HCT116 (cell line): Measurements from ENCODE around the gene DEF6. TPM values are rescaled to one million over a fixed set of nuclear protein-coding genes. Genes with fewer than 3 reads are reported as not detected.

Experiments used
- ATAC-seq: fragments of 200-7000 bp; cut with Tn5 transposase; 2 replicates; pipeline ENCODE4 v1.9.1; 2020; ENCODE audit warnings: mild to moderate bottlenecking, moderate library complexity
- BruUV-seq: library from RNA; stranded (reverse); fragments of 400-500 nt; replicated peaks from 2 replicates; lab custom pipeline; 2021; lab: Mats Ljungman, UMichigan
- CTCF ChIA-PET: fragments of 300-600 bp; sonication (Branson Sonifier 250); formaldehyde crosslinking; loops from one replicate; lab custom pipeline; 2021; ENCODE audit warnings: antibody characterized with exemption; lab: Charles Lee
- POLR2A ChIA-PET: fragments of 300-600, 350-600 bp; sonication (Branson Sonifier 250); formaldehyde crosslinking; loops from one replicate; lab custom pipeline; 2021; ENCODE audit warnings: antibody characterized with exemption; lab: Charles Lee
- RAD21 ChIA-PET, 2 experiments: fragments of 300-600 bp; sonication (Branson Sonifier 250); formaldehyde crosslinking; loops; one replicate each; lab custom pipeline; 2023; ENCODE audit warnings: low total read pairs in 2 of 2; ENCODE audit not compliant: uncharacterized antibody in 2 of 2, unreplicated experiment in 2 of 2, low non-redundant PET in 1 of 2; lab: Charles Lee
- DNase-seq: peaks from one replicate; pipeline ENCODE4 v3.0.0-alpha.2; 2010; ENCODE audit warnings: low read depth, low spot score
- H2AFZ ChIP-seq: fragments of 200-600 bp; shearing (Covaris generic), sonication (generic); 2 replicates; pipeline ENCODE4 v1.6.1; 2017; ENCODE audit warnings: low read depth, mixed run types, mixed read lengths, antibody characterized with exemption, low read length; ENCODE audit not compliant: poor library complexity, severe bottlenecking
- H3K27ac ChIP-seq: 2 replicates; pipeline ENCODE4 v1.5.1; 2012; ENCODE audit warnings: low read depth, low read length
- H3K27me3 ChIP-seq: fragments of 200-600 bp; sonication (generic); 2 replicates; pipeline ENCODE4 v1.6.1; 2016; ENCODE audit warnings: mixed run types, low read length, mixed read lengths; ENCODE audit not compliant: insufficient read depth
- H3K36me3 ChIP-seq, 2 experiments: fragments of 200-500 bp in 1 of 2; fragments of 200-600 bp in 1 of 2; sonication (Bioruptor generic) in 1 of 2; sonication (generic) in 1 of 2; 2 replicates each; pipeline versions ENCODE4 v1.5.1 to v1.6.1; 2014 to 2016; ENCODE audit warnings: low read length in 2 of 2, inconsistent platforms in 1 of 2, mixed read lengths in 1 of 2, mixed run types in 1 of 2; ENCODE audit not compliant: insufficient read depth in 2 of 2, control insufficient read depth in 1 of 2
- H3K4me1 ChIP-seq, 2 experiments: fragments of 200-600 bp in 1 of 2; sonication (generic) in 1 of 2; 2 replicates each; pipeline versions ENCODE4 v1.5.1 to v1.6.1; 2012 to 2017; ENCODE audit warnings: low read length in 2 of 2, inconsistent platforms in 1 of 2, mild to moderate bottlenecking in 1 of 2, mixed read lengths in 1 of 2, mixed run types in 1 of 2, moderate library complexity in 1 of 2; ENCODE audit not compliant: insufficient read depth in 2 of 2, control insufficient read depth in 1 of 2
- H3K4me2 ChIP-seq: fragments of 200-600 bp; sonication (generic); 2 replicates; pipeline ENCODE4 v1.6.1; 2017; ENCODE audit warnings: mixed run types, low read length, mixed read lengths
- H3K4me3 ChIP-seq, 2 experiments: fragments of 200-600 bp in 1 of 2; sonication (generic) in 1 of 2; replicated peaks in 1 of 2; 2 replicates each; pipeline ENCODE4 v1.5.1; 2011 to 2016; ENCODE audit warnings: low read length in 2 of 2, control low read depth in 1 of 2, low read depth in 1 of 2, mild to moderate bottlenecking in 1 of 2, mixed read lengths in 1 of 2, mixed run types in 1 of 2
- H3K79me2 ChIP-seq: fragments of 200-600 bp; sonication (generic); 2 replicates; pipeline ENCODE4 v1.6.1; 2017; ENCODE audit warnings: mild to moderate bottlenecking, mixed run types, low read length, moderate library complexity, mixed read lengths; ENCODE audit not compliant: insufficient read depth
- H3K9ac ChIP-seq: fragments of 200-600 bp; sonication (generic); 2 replicates; pipeline ENCODE4 v1.6.1; 2016; ENCODE audit warnings: low read length, mixed read lengths
- H3K9me2 ChIP-seq: fragments of 200-600 bp; sonication (generic), shearing (Covaris generic); 2 replicates; pipeline ENCODE4 v1.6.1; 2017; ENCODE audit warnings: mixed run types, mild to moderate bottlenecking, moderate library complexity; ENCODE audit not compliant: insufficient read depth
- H3K9me3 ChIP-seq, 2 experiments: fragments of 200-500 bp in 1 of 2; fragments of 200-600 bp in 1 of 2; sonication (Bioruptor generic) in 1 of 2; sonication (generic) in 1 of 2; 2 replicates each; pipeline ENCODE4 v1.6.1; 2014 to 2017; ENCODE audit warnings: low read length in 2 of 2, mixed read lengths in 2 of 2, inconsistent platforms in 1 of 2, low read depth in 1 of 2, mild to moderate bottlenecking in 1 of 2, mixed run types in 1 of 2, moderate library complexity in 1 of 2; ENCODE audit not compliant: control insufficient read depth in 1 of 2, insufficient read depth in 1 of 2
- H4K20me1 ChIP-seq: fragments of 200-600 bp; sonication (generic), shearing (Covaris generic); 2 replicates; pipeline ENCODE4 v1.6.1; 2017; ENCODE audit warnings: mixed run types, mild to moderate bottlenecking, moderate library complexity; ENCODE audit not compliant: insufficient read depth
- CBX3 ChIP-seq: IDR thresholded peaks from 2 replicates; pipeline ENCODE4 v1.6.1; 2012; ENCODE audit warnings: low read depth
- CTCF ChIP-seq, 3 experiments: fragments of 200-600 bp in 1 of 3; sonication (generic) in 1 of 3; IDR thresholded peaks in 2 of 3; conservative IDR thresholded peaks in 1 of 3; 2 replicates each; pipeline ENCODE4 v1.5.1; 2012 to 2017; ENCODE audit warnings: low read depth in 2 of 3, low read length in 2 of 3, antibody characterized with exemption in 1 of 3, borderline replicate concordance in 1 of 3, control low read depth in 1 of 3, mild to moderate bottlenecking in 1 of 3, mixed read lengths in 1 of 3, mixed run types in 1 of 3, moderate library complexity in 1 of 3; ENCODE audit not compliant: insufficient read depth in 1 of 3
- EGR1 ChIP-seq: IDR thresholded peaks from 2 replicates; pipeline ENCODE4 v1.6.1; 2012; ENCODE audit warnings: low read depth
- EZH2 ChIP-seq: fragments of 200-600 bp; sonication (generic); IDR thresholded peaks from 2 replicates; pipeline ENCODE4 v1.6.1; 2017; ENCODE audit warnings: antibody characterized with exemption, mixed run types
- EZH2phosphoT487 ChIP-seq: fragments of 200-600 bp; IDR thresholded peaks from 2 replicates; pipeline ENCODE4 v1.6.1; 2018; ENCODE audit warnings: antibody characterized with exemption, borderline replicate concordance
- FOSL1 ChIP-seq: IDR thresholded peaks from 2 replicates; pipeline ENCODE4 v1.6.1; 2012; ENCODE audit warnings: low read depth
- JUND ChIP-seq: IDR thresholded peaks from 2 replicates; pipeline ENCODE4 v1.6.1; 2012
- POLR2A ChIP-seq: IDR thresholded peaks from 2 replicates; pipeline ENCODE4 v1.7.0; 2011; ENCODE audit warnings: borderline replicate concordance; ENCODE audit not compliant: insufficient read depth, insufficient read length; ENCODE audit errors: extremely low read depth
- POLR2AphosphoS5 ChIP-seq: IDR thresholded peaks from 2 replicates; pipeline ENCODE4 v1.6.1; 2011; ENCODE audit warnings: mild to moderate bottlenecking, low read depth, low read length, moderate library complexity
- RAD21 ChIP-seq: IDR thresholded peaks from 2 replicates; pipeline ENCODE4 v1.6.1; 2012; ENCODE audit warnings: low read depth, mild to moderate bottlenecking
- SIN3A ChIP-seq: IDR thresholded peaks from 2 replicates; pipeline ENCODE4 v1.6.1; 2012; ENCODE audit warnings: low read depth
- SRF ChIP-seq: IDR thresholded peaks from 2 replicates; pipeline ENCODE4 v1.6.1; 2012; ENCODE audit warnings: low read depth
- ZBTB33 ChIP-seq: IDR thresholded peaks from 2 replicates; pipeline ENCODE4 v1.6.1; 2011; ENCODE audit warnings: mild to moderate bottlenecking, low read length, moderate library complexity; ENCODE audit not compliant: insufficient replicate concordance; ENCODE audit errors: extremely low read depth
- ZFX ChIP-seq: fragments of 450-650 bp; IDR thresholded peaks from 2 replicates; pipeline ENCODE4 v1.6.1; 2017
- intact Hi-C: fragments of 100-400 bp; cut with micrococcal nuclease; formaldehyde crosslinking; loops from 2 replicates; pipeline ENCODE4 v1.10.0; 2022
- total RNA-seq: library from RNA; stranded (reverse); gene quantifications from one replicate; pipeline ENCODE4 v1.2.1, GENCODE V29; 2021; ENCODE audit not compliant: unreplicated experiment
- TF ChIP-seq, protein P1 (sequence below): IDR thresholded peaks from 2 replicates; pipeline ENCODE4 v1.6.1; 2012

The DEF6 gene
- total RNA-seq, 1 experiment from 2014 or later: 40.4 TPM

DNA sequence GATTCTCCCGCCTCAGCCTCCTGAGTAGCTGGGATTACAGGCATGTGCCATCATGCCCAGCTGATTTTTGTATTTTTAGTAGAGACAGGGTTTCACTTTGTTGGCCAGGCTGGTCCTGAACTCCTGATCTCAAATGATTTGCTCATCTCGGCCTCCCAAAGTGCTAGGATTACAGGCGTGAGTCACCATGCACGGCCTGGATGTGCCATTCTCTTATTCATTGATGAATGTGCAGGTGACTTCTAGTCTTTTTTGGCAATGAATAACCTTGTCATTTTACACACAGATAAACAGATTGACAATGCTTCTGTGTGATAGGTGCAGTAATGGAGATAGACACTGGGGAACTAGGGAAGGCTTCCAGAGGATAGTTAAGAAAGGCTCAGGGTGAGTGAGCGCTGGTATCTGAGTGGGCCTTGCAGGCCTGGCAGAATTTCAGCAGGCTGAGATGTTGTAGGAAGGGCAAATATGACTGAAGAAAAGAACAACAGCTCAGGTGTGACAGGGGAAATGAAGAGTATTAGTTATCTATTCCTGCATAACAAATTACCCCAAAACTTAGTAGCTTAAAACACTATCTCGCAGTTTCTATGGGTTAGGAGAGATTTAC is 68.1 kb downstream of the DEF6 start:
- Histone ChIP-seq H3K4me1 (peaks cover 68 to 94% of the 10 kb centered on the region in 2 experiments), H4K20me1 (no peaks in the 10 kb centered on the region), H3K9me2 (no peaks in the 10 kb centered on the region), H3K27ac (peak overlapping the region; percentile 32), H3K4me3 (no peak overlapping the region), H3K79me2 (peaks cover 63% of the 10 kb centered on the region)
- ChIA-PET CTCF (no interaction called here), RAD21 (interaction anchor here in 1 of 2 experiments (0.6 kb wide), 1 partner anchor 15 kb away, joined by 6 read pairs; no protein-coding TSS in a partner anchor)
- BruUV-seq: no TSS peak
- DNase-seq: peak; percentile 27
- intact Hi-C loops: no loop called here
- TF ChIP-seq SRF (no peak), CBX3 (peak; percentile 40; the same call in 1 of the 2 replicates), FOSL1 (peak; percentile 63; the same call in 1 of the 2 replicates), JUND (peak; percentile 53)
- TF ChIP-seq, all 23 proteins: peak for 3
- no peaks in the 10 kb centered on the region; a peak in 1 of 4 replicates for H3K36me3 ChIP-seq
- H2AFZ ChIP-seq: no peak overlapping the region
- peak overlapping the region; percentile 50 for H3K4me2 ChIP-seq
- peak overlapping the region; percentile 38; the same call in 1 of the 2 replicates for H3K9ac ChIP-seq
- POLR2A ChIA-PET: no interaction called here
- peak; percentile 21; the same call in 1 of the 2 replicates for ATAC-seq
- no peaks in the 10 kb centered on the region for H3K27me3 ChIP-seq
- H3K9me3 ChIP-seq: no peaks in the 10 kb centered on the region

- Histone ChIP-seq H3K9me3 (no peaks in the 10 kb centered on the region), H3K4me3 (no peak overlapping the region), H2AFZ (no peak overlapping the region), H3K4me2 (peak overlapping the region; percentile 50; the same call in 1 of the 2 replicates), H4K20me1 (no peaks in the 10 kb centered on the region), H3K9ac (0 out of 2 replicates have a peak overlapping the region, but pooled peaks have one; percentile 38), H3K27ac (no peak overlapping the region; the same call in 1 of the 2 replicates), H3K4me1 (peaks cover 69 to 94% of the 10 kb centered on the region in 2 experiments), H3K36me3 (no peaks in the 10 kb centered on the region; a peak in 1 of 4 replicates), H3K27me3 (no peaks in the 10 kb centered on the region), H3K79me2 (peaks cover 63% of the 10 kb centered on the region), H3K9me2 (no peaks in the 10 kb centered on the region)
- ChIA-PET POLR2A (no interaction called here), RAD21 (no interaction called here), CTCF (no interaction called here)
- intact Hi-C loops: no loop called here
- DNase-seq (no peak), ATAC-seq (no peak)
- TF ChIP-seq, protein P1, sequence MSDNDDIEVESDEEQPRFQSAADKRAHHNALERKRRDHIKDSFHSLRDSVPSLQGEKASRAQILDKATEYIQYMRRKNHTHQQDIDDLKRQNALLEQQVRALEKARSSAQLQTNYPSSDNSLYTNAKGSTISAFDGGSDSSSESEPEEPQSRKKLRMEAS: no peak
- TF ChIP-seq POLR2A (no peak), SIN3A (no peak), CTCF (IDR thresholded peaks at IDR 0.05 in 2 of 3, conservative IDR thresholded peaks at IDR 0.05 in 1 of 3; ENCODE audit: borderline replicate concordance in 1 of 3, insufficient read depth in 1 of 3, low read depth in 2 of 3, low read length in 2 of 3) (no peak), JUND (no peak), ZFX (no peak), EZH2phosphoT487 (no peak), ZBTB33 (no peak), EZH2 (no peak), RAD21 (no peak), EGR1 (no peak), POLR2AphosphoS5 (no peak)
- BruUV-seq: no TSS peak
These were observed 68.6 kb downstream of the DEF6 start for GRCh38 chr6:35366204-35366596.
